ENCODE results near the gene NFE2L2. TPM values are rescaled to one million over a fixed set of nuclear protein-coding genes. Genes with fewer than 3 reads are reported as not detected.
"Not testable (repeated sequence)": the region's sequence is repeated elsewhere in the genome, so short reads cannot be mapped to it uniquely, and the experiment has no call there.

The NFE2L2 gene
- 10 to 100 TPM; 65.7 to 95.0 (median 85.3) TPM for polyA plus RNA-seq (ENCODE audit: insufficient read depth in 1 of 5, insufficient read length in 5 of 5, low replicate concordance in 1 of 5)
- long read RNA-seq, donor 1, transcript NFE2L2-201 (5 exons, 2,853 nt): minor isoform, 9 of 40 reads
- long read RNA-seq, donor 1, transcript NFE2L2-212 (2 exons, 930 nt): minor isoform, 5 of 40 reads
- long read RNA-seq, donor 1, transcript NFE2L2-202 (5 exons, 2,651 nt): major isoform, 16 of 40 reads
- long read RNA-seq, donor 1, transcript NFE2L2-210 (2 exons, 521 nt): minor isoform, 10 of 40 reads
- long read RNA-seq, donor 1, partial matches to known transcripts: 0 of 40 reads
- long read RNA-seq, donor 1, other reads (novel, unspliced or antisense): 0 of 40 reads
- long read RNA-seq, donor 2, transcript NFE2L2-201 (5 exons, 2,853 nt): major isoform, 8 of 15 reads
- long read RNA-seq, donor 2, transcript NFE2L2-202 (5 exons, 2,651 nt): minor isoform, 5 of 15 reads
- long read RNA-seq, donor 2, partial matches to known transcripts: 0 of 15 reads
- long read RNA-seq, donor 2, other reads (novel, unspliced or antisense): 0 of 15 reads
- long read RNA-seq, donor 3, transcript NFE2L2-202 (5 exons, 2,651 nt): minor isoform, 9 of 28 reads
- long read RNA-seq, donor 3, transcript NFE2L2-201 (5 exons, 2,853 nt): major isoform, 10 of 28 reads
- long read RNA-seq, donor 3, transcript NFE2L2-210 (2 exons, 521 nt): minor isoform, 8 of 28 reads
- long read RNA-seq, donor 3, partial matches to known transcripts: 0 of 28 reads
- long read RNA-seq, donor 3, other reads (novel, unspliced or antisense): 0 of 28 reads
- long read RNA-seq, donor 4, transcript NFE2L2-212 (2 exons, 930 nt): minor isoform, 5 of 29 reads
- long read RNA-seq, donor 4, transcript NFE2L2-210 (2 exons, 521 nt): minor isoform, 8 of 29 reads
- long read RNA-seq, donor 4, transcript NFE2L2-202 (5 exons, 2,651 nt): major isoform, 9 of 29 reads
- long read RNA-seq, donor 4, transcript NFE2L2-201 (5 exons, 2,853 nt): minor isoform, 7 of 29 reads
- long read RNA-seq, donor 4, partial matches to known transcripts: 0 of 29 reads
- long read RNA-seq, donor 4, other reads (novel, unspliced or antisense): 0 of 29 reads
- long read RNA-seq, donor 5, transcript NFE2L2-201 (5 exons, 2,853 nt): major isoform, 11 of 29 reads
- long read RNA-seq, donor 5, transcript NFE2L2-210 (2 exons, 521 nt): minor isoform, 5 of 29 reads
- long read RNA-seq, donor 5, transcript NFE2L2-202 (5 exons, 2,651 nt): minor isoform, 10 of 29 reads
- long read RNA-seq, donor 5, partial matches to known transcripts: 0 of 29 reads
- long read RNA-seq, donor 5, other reads (novel, unspliced or antisense): 0 of 29 reads
- long read RNA-seq, donor 6, transcript NFE2L2-202 (5 exons, 2,651 nt): major isoform, 19 of 38 reads
- long read RNA-seq, donor 6, transcript NFE2L2-201 (5 exons, 2,853 nt): minor isoform, 12 of 38 reads
- long read RNA-seq, donor 6, transcript NFE2L2-210 (2 exons, 521 nt): minor isoform, 5 of 38 reads
- long read RNA-seq, donor 6, partial matches to known transcripts: 0 of 38 reads
- long read RNA-seq, donor 6, other reads (novel, unspliced or antisense): 0 of 38 reads
- long read RNA-seq, donor 7, transcript NFE2L2-202 (5 exons, 2,651 nt): minor isoform, 5 of 17 reads
- long read RNA-seq, donor 7, transcript NFE2L2-201 (5 exons, 2,853 nt): major isoform, 11 of 17 reads
- long read RNA-seq, donor 7, partial matches to known transcripts: 0 of 17 reads
- long read RNA-seq, donor 7, other reads (novel, unspliced or antisense): 0 of 17 reads
- long read RNA-seq, donor 8, transcript NFE2L2-201 (5 exons, 2,853 nt): major isoform, 6 of 10 reads
- long read RNA-seq, donor 8, partial matches to known transcripts: 0 of 10 reads
- long read RNA-seq, donor 8, other reads (novel, unspliced or antisense): 0 of 10 reads

DNA sequence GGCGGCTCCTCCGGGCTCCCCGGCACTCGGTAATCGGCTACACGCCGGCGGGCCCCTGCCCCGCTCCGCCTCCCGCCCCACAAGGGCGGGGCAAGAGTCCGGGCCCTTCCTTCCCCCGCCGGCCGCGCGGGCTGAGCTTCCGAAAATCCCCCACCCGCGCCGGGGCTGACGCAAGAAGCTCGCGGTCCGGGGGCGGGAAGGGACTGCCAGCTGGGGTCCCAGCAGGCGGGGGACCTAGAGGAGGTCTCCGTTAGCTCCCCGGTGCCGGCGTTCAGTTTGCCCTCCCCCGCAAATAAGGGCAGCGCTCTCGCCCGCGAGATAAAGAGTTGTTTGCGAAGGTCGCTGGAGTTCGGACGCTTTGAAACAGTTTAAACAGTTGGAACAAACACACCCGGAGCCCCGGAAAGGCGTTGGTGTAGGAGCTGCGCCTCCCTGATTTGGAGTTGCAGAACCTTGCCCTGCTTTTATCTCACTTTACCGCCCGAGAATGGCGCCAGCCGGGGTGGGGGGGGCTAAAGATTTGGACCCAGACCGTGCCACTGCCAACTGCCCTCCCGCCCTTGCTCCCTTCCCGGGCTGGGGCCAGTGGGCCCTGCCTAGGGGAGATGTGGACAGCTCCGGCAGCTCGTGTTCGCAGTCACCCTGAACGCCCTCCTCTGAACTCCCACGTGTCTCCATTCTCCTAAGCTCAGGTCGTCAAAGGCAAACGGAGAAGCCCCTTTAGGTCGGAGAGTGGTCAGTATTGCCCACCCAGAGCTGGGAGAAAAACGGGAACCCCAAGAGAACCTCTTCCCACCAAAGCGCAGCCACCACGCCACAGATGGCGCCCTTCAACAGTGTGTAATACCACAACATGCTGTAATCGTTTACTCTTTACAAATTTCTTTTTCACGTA, at the start of gene NFE2L2:
TSS of gene NFE2L2 (minus strand) at position 35 of the 895 bp plus-strand sequence. CDS start 151 bp downstream, outside the sequence.
- DNase-seq: peak; percentile 94

DNA sequence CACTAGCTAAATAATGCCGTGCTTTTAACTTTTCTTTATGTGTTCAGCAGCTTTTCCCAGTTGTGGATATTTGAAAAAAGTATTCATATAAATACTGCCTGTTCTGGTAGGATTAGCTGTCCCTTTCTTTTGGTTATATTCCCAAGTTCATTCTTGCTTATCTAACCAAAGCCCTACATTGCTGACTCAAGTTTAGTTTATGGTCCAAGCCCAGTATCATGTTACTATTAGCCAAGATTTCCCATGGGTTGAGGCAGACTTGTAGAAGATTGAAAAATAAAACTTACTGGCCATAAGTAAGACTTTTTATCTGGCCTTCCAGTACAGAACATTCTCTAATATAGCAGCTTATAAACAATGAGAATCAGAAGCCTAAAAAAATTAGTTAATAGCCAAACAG, 49.7 kb upstream of the NFE2L2 start:
- DNase-seq: no peak

DNA sequence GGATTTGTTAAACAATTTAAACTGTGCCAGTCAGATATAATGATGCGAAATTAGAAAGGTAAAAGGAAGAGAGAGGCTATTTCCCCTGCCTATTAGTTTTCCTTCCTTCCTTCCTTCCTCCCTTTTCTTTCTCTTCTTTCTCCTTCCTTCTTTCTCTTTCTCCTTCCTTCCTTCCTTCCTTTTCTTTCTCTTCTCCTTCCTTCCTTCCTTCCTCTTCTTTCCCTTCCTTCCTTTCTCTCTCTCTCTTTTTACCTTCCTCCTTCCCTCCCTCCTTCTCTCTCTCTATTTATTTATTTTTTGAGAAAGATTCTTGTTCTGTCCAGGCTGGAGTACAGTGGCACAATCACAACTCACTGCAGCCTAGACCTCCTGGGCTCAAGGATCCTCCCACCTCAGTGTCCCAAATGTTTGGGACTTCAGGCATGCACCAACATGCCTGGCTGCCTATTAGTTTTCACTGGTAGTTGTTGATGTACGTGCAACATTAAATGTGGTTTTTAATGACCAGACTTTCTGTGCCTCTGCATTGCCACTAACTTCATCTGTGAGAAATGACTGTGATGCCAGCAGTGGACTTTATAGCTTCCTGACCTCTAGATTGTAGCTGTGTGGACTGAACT, 48.7 kb upstream of the NFE2L2 start:
- DNase-seq: no peak

DNA sequence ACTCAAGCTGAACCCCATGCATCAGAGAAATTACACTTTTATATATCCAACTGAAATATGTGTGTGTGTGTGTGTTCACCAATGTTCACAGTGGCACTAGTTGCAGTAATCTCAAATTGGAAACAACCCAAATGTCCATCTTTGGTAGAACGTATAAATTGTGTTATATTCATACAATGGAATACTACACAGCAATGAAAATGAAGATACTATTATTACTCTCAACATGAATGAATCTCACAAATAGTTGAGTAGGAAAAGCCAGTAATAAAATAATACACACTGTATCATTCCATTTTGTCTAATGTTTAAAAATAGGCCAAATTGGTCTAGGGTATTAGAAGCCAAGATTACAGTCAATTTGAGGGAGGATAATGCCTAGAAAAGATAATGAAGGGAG, 48.0 kb upstream of the NFE2L2 start:
- DNase-seq: no peak

DNA sequence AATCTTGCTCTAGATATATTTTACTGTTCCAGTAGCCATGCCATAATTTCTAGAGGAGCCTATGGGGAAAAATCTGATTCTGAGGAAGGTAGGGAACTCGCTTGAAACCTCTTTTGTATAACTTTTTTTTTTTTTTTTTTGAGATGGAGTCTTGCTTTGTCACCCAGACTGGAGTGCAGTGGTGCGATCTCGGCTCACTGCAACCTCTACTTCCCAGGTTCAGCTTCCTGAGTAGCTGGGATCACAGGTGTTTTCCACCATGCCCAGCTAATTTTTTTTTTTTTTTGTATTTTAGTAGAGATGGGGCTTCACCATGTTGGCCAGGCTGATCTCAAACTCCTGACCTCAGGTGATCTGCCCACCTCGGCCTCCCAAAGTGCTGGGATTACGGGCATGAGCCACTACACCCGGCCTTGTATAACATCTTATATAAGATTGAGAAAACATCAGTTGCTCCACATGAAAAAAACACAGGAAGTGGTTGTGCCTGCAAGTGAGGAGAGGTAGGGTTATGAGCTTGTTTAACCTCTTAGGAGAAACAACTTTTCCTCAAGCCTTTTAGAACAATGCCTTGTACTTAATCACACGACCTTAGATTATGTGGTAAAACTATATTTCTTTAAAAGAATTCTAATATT, 45.3 kb upstream of the NFE2L2 start:
- DNase-seq: not testable (repeated sequence)

DNA sequence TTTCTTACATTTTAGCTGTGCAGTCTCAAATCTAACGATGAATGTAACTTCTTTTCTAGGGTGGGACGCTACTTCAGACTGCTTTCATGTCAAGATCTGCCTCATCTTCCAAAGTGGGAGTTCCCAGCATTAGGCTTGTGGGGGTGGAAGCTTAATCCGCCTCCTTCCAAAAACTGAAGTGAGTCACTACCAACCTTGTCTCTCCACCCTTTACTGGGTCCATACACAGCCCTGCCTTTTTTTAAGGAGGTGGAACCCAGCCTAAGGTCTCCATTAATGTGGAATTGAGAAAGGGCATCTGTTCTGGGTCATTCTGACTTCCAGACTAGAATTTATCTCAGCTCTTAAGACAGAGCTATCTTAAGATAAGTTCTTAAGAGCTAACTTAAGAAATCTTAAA, 42.0 kb upstream of the NFE2L2 start:
- no peak for DNase-seq

DNA sequence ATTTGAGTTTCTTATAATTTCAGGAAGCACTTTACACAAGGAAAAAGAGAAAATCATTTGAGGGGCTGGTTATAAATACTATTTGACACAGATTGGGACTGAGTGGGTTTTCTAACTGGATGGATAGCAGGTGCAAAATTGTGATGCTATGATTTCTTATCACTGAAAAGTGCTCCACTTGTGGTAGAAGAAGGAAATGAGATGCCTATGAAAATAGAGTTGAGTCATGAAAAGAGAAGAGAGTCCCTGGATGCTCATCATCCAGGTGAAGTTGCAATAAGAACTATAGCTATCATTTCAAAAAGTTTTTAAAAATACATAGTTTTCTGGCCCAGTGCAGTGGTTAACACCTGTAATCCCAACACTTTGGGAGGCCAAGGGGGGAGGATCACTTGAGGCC, 39.4 kb upstream of the NFE2L2 start:
- no peak for DNase-seq

DNA sequence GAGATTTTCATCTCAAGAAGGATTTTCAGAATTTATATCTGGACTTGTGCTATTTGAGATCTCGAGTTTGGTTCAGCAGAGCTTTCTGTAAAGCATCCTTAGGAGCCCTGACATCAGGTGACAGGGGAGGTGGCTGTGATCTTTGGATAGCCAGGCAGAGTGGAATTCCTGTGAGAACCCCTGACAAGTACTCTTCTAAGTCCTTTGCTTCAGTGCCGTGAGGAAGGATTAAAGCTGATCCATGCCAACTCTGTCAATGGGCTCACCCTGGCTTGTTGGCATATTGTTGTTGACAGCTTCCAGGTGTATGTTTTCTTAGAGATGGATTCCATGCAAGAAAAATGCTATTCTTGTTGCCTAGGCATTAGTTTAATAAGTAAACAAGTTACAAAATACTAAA, 38.0 kb upstream of the NFE2L2 start:
- no peak for DNase-seq

DNA sequence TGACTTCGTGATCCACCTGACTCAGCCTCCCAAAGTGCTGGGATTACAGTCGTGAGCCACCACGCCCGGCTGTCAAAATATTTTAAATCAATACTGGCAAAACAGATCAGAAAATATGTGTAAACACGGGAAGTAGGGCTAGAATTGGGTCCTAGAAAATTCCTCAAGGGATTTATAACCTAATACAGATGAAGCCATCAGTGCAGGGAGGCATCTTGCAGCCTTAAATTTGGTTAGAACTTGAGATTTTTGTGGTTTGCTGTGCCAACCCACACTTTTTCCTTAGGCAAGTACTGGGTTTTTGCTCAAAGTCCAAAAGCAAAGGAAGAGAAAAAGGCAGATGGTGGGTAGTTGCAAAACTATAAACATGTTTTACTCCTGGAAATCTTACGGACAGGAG, 33.7 kb upstream of the NFE2L2 start:
- no peak for DNase-seq

DNA sequence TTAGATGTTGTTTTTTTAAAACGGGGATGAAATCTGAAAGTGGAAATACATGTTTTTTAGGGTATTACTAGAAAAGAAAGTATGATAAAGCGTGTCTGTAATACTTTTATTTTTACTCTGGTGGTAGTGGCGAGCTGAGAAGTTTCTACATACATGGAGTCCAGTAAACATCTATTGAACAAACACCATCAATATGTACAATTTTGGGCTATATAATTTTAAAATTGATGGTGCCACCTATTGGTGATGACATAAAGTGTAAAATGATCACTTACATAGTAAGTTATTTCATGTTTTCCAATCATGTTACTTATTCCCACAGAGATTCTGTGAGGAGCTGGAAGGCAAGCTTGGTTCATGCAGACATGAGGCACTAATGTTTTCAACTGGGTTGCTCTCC, 31.5 kb upstream of the NFE2L2 start:
- peak in 1 of 2 donors; percentile 27 for DNase-seq

DNA sequence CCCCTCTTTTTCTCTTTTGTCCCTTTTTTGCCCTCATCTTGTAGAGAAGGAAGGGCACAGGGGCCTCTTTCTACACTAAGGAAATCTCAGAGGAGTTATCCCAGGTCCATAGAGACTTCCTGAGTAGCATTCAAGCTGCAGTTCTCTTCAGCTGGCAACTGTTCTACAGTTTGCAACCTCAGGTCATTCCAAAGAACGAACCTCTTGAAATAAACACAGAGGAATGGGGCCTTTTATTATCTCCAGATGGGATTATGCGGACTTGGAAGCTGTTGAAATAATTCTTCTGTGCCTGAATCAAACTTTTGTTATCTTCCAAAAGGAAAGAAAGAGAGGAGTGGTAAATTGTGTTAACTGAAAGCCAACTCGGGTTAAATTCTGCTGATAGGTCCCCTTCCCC, 31.0 kb upstream of the NFE2L2 start:
- no peak for DNase-seq

DNA sequence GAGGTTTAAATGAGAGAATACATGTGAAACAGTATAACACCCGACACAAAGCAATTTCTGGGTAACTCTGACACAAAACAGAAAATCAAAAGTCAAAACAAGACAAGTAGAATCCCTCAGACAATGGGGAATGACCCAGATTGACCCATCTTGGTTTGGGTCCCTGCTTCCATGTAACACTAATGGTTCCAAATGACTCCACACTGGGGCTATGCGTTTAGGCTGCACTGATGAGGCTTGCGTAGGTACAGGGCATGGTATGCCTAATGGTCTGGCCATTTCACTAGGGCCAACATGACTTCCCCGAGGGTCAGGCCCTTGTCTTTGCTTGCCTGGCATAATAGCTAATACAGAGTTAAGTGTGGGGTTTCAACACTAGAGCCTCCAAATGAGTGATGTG, 27.2 kb upstream of the NFE2L2 start:
- DNase-seq: no peak

DNA sequence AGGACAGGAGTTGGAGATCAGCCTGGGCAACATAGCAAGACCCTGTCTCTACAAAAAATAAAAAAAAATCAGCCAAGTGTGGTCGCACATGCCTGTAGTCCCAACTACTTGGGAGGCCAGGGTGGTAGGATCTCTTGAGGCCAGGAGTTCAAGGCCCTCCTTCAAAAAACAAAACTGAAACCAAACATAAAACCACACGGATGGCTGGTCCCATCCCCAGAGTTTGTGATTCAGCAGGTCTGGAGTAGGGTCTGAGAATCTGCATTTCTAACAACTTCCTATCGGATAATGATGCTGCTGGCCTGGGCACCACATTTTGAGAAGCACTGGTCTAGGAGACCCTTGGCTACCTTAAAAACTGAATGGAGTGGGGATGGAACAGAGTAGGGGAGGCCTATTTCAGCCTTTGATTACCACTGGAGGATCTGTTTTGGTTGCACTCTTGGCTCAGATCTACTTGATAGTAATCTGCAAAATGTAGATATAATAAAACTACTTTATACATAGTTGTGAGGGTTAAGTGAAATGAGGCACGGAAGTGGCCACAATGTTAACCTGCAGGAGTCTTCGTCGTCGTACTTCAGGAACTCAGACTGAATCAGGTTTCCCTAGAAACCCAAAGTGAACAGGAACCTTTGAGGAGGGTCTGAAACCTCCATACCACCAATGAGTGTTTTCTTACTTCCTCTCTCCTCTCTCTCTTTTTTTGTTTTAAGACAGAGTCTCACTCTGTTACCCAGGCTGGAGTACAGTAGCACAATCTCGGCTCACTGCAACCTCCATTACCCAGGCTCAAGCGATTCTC, 25.5 kb upstream of the NFE2L2 start:
- no peak for DNase-seq

DNA sequence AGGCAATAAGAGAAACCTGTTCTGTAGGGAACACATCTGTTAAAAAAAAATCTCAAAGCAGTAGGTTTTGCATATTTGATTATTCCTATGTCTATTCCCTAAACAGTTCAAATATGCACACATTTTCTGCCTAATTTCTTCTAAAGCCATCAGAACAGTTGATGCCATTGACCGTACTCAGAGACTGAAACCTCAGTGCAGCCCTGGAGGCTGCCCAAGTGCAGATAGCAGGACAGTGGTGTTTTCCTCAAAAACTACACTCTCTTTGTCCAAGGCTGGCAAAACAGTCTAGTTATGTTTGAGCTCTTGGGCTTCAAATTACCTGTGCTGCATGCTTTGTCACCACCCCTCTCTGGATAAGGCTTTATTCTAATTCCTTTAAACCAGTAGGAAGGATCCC, 23.3 kb upstream of the NFE2L2 start:
- DNase-seq: no peak

DNA sequence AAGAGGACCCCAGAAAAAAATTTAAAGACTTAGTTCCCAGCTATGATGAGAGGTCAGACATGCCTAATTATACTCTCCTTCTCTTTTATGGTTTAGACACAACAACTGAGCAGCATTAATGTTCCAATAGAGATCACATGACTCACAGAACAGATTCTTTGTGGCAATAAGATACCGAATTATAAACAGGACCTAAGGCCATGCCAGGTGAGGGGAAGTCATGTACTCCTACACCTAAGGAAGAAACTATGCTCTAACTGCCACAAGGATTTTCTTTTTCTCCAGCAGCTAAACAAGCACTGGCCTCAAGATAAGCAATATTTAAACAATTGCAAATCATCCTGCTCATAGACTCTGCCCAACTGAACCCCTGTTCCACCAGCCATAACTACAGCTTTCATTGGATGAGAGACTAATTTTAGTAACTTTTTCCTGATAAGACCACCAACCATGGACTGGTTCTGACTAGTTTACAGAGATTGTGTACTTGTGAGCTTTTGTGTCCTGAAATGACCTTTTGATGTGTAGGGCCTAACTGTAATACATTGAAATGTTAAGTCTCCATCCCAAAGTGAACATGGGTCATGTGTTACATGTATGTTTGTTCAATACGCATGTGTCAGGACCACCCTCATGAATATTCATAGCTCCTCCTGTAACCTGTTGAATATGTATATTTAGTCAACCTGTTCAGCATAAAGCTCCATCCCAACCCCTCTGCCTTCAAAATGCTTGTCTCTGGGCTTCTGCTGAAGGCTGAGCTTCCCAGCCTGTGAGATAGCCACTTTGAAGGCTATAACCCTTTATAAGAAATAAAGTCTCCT, 21.6 kb upstream of the NFE2L2 start:
- no peak for DNase-seq

DNA sequence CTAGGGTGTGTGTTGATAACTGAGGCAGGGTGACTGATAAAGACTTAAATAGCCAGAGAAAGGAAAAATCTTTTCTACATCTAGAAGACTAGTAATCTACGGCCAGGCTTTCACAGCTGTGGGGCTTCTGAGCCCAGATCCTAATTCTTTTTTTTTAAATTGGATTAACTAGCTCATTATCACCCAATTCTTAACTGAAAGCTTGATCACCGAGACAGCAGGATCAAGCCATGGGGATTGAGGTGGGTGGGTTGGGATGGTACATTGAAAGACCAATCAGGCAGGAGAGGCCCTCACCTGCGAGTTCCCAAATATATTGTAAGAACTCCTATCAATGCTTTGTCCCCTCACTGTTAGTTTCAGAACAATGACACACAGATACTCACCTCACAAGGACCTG, 20.0 kb upstream of the NFE2L2 start:
- DNase-seq: no peak

DNA sequence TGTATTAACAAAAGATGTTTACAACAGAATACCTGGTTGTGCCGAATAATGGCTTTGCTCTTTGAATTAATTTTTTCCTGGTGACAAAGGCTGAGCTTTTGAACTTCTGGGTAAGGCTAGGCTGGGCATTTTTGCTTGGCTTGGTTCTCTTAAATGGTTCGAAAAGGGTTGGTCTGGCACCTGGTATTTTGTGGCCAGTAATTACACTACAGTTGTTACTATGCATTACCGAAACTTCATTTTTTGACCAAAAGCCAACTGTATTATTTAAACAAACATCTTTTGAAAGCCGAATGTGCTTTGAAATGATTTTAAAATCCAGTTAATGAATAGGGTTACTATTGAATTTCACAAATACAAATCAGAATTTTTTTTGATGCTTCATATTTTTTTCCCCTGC, 19.4 kb upstream of the NFE2L2 start:
- DNase-seq: no peak

Measured in right lung (tissue), 10 donors.